B cell (primary cell): ENCODE data around the gene MATR3. TPM values are rescaled to one million over a fixed set of nuclear protein-coding genes. Genes with fewer than 3 reads are reported as not detected.

Experiments used
- ATAC-seq: fragments of 200-7000 bp; cut with Tn5 transposase; one replicate; pipeline ENCODE4 v1.10.0; 2021; ENCODE audit warnings: low read depth, mild to moderate bottlenecking, moderate number of reproducible peaks, moderate library complexity
- CTCF ChIA-PET: fragments of 350-600 bp; sonication (Branson Sonifier 250); formaldehyde crosslinking; loops from one replicate; lab custom pipeline; 2021; ENCODE audit warnings: antibody characterized with exemption, inconsistent platforms; lab: Charles Lee
- POLR2A ChIA-PET: fragments of 350-600 bp; sonication (Branson Sonifier 250); formaldehyde crosslinking; loops from one replicate; lab custom pipeline; 2021; ENCODE audit warnings: antibody characterized with exemption; lab: Charles Lee
- DNase-seq: peaks from one replicate; pipeline ENCODE4 v3.0.0; 2013
- H2AFZ ChIP-seq: 2 replicates; pipeline ENCODE4 v1.6.1; 2012; ENCODE audit warnings: mild to moderate bottlenecking, low read depth, low read length; ENCODE audit not compliant: insufficient read depth, poor library complexity, severe bottlenecking
- H3K27ac ChIP-seq, 2 donors: 1 replicate in 1 of 2; 2 replicates in 1 of 2; pipeline ENCODE4 v1.5.1; 2012 to 2013; ENCODE audit warnings: low read length in 2 of 2, mild to moderate bottlenecking in 2 of 2, moderate library complexity in 1 of 2
- H3K27me3 ChIP-seq, 4 experiments: fragments of 200-600 bp in 1 of 4; sonication (generic) in 1 of 4; replicated peaks in 1 of 4; 1 replicate in 2 of 4; 2 replicates in 2 of 4; pipeline versions ENCODE4 v1.6.1 to v1.7.0; 2013 to 2016; ENCODE audit warnings: low read length in 3 of 4, mild to moderate bottlenecking in 2 of 4, mixed read lengths in 1 of 4, moderate library complexity in 1 of 4; ENCODE audit not compliant: insufficient read depth in 4 of 4, control insufficient read depth in 3 of 4; ENCODE audit errors: control extremely low read depth in 1 of 4
- H3K36me3 ChIP-seq, 2 experiments: replicated peaks in 1 of 2; 1 replicate in 1 of 2; 2 replicates in 1 of 2; pipeline versions ENCODE4 v1.6.1 to v1.7.1; 2013; ENCODE audit warnings: low read length in 1 of 2; ENCODE audit not compliant: insufficient read depth in 2 of 2, control insufficient read depth in 1 of 2; ENCODE audit errors: control extremely low read depth in 1 of 2, extremely low read depth in 1 of 2
- H3K4me1 ChIP-seq, 2 donors: fragments of 200-600 bp in 1 of 2; sonication (generic) in 1 of 2; 1 replicate in 1 of 2; 2 replicates in 1 of 2; pipeline versions ENCODE4 v1.5.1 to v1.6.1; 2013 to 2017; ENCODE audit warnings: low read length in 2 of 2; ENCODE audit not compliant: control insufficient read depth in 2 of 2, insufficient read depth in 2 of 2
- H3K4me2 ChIP-seq: replicated peaks from 2 replicates; pipeline ENCODE3; 2012; ENCODE audit warnings: mild to moderate bottlenecking, low read depth, low read length; ENCODE audit not compliant: poor library complexity, severe bottlenecking
- H3K4me3 ChIP-seq, 5 experiments: fragments of 200-600 bp in 1 of 5; sonication (generic) in 1 of 5; 1 replicate in 3 of 5; 2 replicates in 2 of 5; pipeline versions ENCODE4 v1.5.1 to v1.7.0; 2011 to 2016; ENCODE audit warnings: low read length in 4 of 5, mild to moderate bottlenecking in 4 of 5, low read depth in 2 of 5, control low read depth in 1 of 5, moderate library complexity in 1 of 5; ENCODE audit not compliant: insufficient read depth in 1 of 5; ENCODE audit errors: control extremely low read depth in 1 of 5, extremely low read depth in 1 of 5
- H3K79me2 ChIP-seq: fragments of 200-600 bp; sonication (generic); one replicate; pipeline ENCODE4 v1.6.0; 2016; ENCODE audit warnings: low read length; ENCODE audit not compliant: control insufficient read depth, insufficient read depth
- H3K9ac ChIP-seq: fragments of 200-600 bp; sonication (generic); 2 replicates; pipeline ENCODE4 v1.6.1; 2017; ENCODE audit warnings: mild to moderate bottlenecking, low read length, moderate library complexity
- H3K9me3 ChIP-seq, 3 donors: one replicate each; pipeline versions ENCODE4 v1.6.1 to v1.7.1; 2013; ENCODE audit warnings: low read length in 2 of 3; ENCODE audit not compliant: control insufficient read depth in 2 of 3, insufficient read depth in 1 of 3; ENCODE audit errors: control extremely low read depth in 1 of 3
- H4K20me1 ChIP-seq: 2 replicates; pipeline ENCODE4 v1.6.0; 2012; ENCODE audit warnings: mild to moderate bottlenecking, low read length; ENCODE audit not compliant: insufficient read depth, control insufficient read depth, poor library complexity, severe bottlenecking
- H3K27ac Mint-ChIP-seq: one replicate; pipeline ENCODE4 v1.8.0; 2021; ENCODE audit warnings: mixed read lengths
- H3K27me3 Mint-ChIP-seq: one replicate; pipeline ENCODE4 v1.8.0; 2021; ENCODE audit warnings: mixed read lengths
- H3K4me1 Mint-ChIP-seq: one replicate; pipeline ENCODE4 v1.8.0; 2021; ENCODE audit warnings: mixed read lengths
- H3K4me3 Mint-ChIP-seq: one replicate; pipeline ENCODE4 v1.8.0; 2021; ENCODE audit warnings: mixed read lengths
- H3K9me3 Mint-ChIP-seq: one replicate; pipeline ENCODE4 v1.8.0; 2022; ENCODE audit warnings: mixed read lengths; ENCODE audit not compliant: insufficient read depth
- CTCF ChIP-seq: fragments of 200-600 bp; IDR thresholded peaks from one replicate; pipeline ENCODE4 v1.8.0; 2022; ENCODE audit warnings: antibody characterized with exemption, mild to moderate bottlenecking
- EZH2 ChIP-seq: IDR thresholded peaks from 2 replicates; pipeline ENCODE4 v1.6.1; 2012; ENCODE audit warnings: borderline replicate concordance, low read depth, mild to moderate bottlenecking, moderate library complexity, low read length; ENCODE audit not compliant: insufficient read depth, poor library complexity, severe bottlenecking
- WGBS: methylation state at CpG from one replicate; pipeline ENCODE4 v1.1.5; 2013; ENCODE audit warnings: missing lambda C conversion rate; ENCODE audit not compliant: insufficient coverage; 5-methylcytosine and 5-hydroxymethylcytosine counted together
- intact Hi-C: fragments of 100-400 bp; cut with micrococcal nuclease; formaldehyde crosslinking; loops from one replicate; pipeline ENCODE4 v1.10.0; 2022
- polyA plus RNA-seq: library from polyadenylated mRNA; depleted of rRNA; stranded (reverse); fragments of >200 nt; gene quantifications from 2 replicates; pipeline ENCODE4 v1.2.3, GENCODE V29; 2012
- total RNA-seq, 2 donors: library from RNA; stranded (reverse); fragments of 120-200 nt in 1 of 2; gene quantifications; 1 replicate in 1 of 2; 2 replicates in 1 of 2; pipeline versions ENCODE4 v1.2.3 to v1.2.4, GENCODE V29; 2013 to 2022

The MATR3 gene
- total and polyA plus RNA-seq, 2 donors (not counting 1 experiment from before 2014, with no cell fraction given) = 76.7 to 243 TPM

GRCh38 chr5:139287890-139288635 is 5.5 kb upstream of the MATR3 start:
- Mint-ChIP-seq H3K9me3 (no peaks in the 10 kb centered on the region), H3K4me3 (no peak overlapping the region), H3K27me3 (no peaks in the 10 kb centered on the region), H3K27ac (peak overlapping the region; percentile 0), H3K4me1 (peaks cover 2% of the 10 kb centered on the region)
- 70% methylated on average over 8 of the region's 10 CpGs for WGBS
- DNase-seq (peak; percentile 41), ATAC-seq (peak; percentile 73)
- TF ChIP-seq CTCF (peak; percentile 17), EZH2 (no peak)
- no peaks in the 10 kb centered on the region for H3K9me3 ChIP-seq
- H3K4me3 ChIP-seq = no peak overlapping the region
- ChIA-PET POLR2A (no interaction called here), CTCF (interaction anchor here (0.6 to 3.2 kb wide), 13 partner anchors 10 to 681 kb away, joined by 3 to 15 read pairs (median 3); partner anchors contain the start of gene SPATA24)
- H3K79me2 ChIP-seq = peaks cover 16% of the 10 kb centered on the region
- H3K4me1 ChIP-seq = peaks cover 2 to 4% of the 10 kb centered on the region in 2 donors
- no peak overlapping the region for H2AFZ ChIP-seq
- peaks cover 1 to 15% of the 10 kb centered on the region in 2 experiments for H3K36me3 ChIP-seq
- H3K9ac ChIP-seq = no peak overlapping the region
- H3K4me2 ChIP-seq = no peak overlapping the region
- intact Hi-C loops = loop anchor here (2.0 kb wide), 1 partner anchor 225 kb away; no protein-coding TSS in a partner anchor
- H3K27me3 ChIP-seq = no peaks in the 10 kb centered on the region
- peaks cover 8% of the 10 kb centered on the region for H4K20me1 ChIP-seq
- H3K27ac ChIP-seq = no peak overlapping the region

GRCh38 chr5:139291051-139291450 is 2.5 kb upstream of the MATR3 start:
- CTCF ChIA-PET = interaction anchor here (0.8 kb wide), 1 partner anchor 15 kb away, joined by 4 read pairs; no protein-coding TSS in a partner anchor
- ATAC-seq (no peak), DNase-seq (no peak)
- Histone ChIP-seq H2AFZ (no peak overlapping the region), H3K27me3 (no peaks in the 10 kb centered on the region), H4K20me1 (peaks cover 16% of the 10 kb centered on the region), H3K4me2 (no peak overlapping the region), H3K9me3 (no peaks in the 10 kb centered on the region), H3K4me1 (peaks cover 13 to 16% of the 10 kb centered on the region in 2 donors), H3K4me3 (no peak overlapping the region), H3K27ac (no peak overlapping the region), H3K36me3 (no peaks in the 10 kb centered on the region), H3K79me2 (peaks cover 42% of the 10 kb centered on the region), H3K9ac (no peak overlapping the region)
- no peaks in the 10 kb centered on the region for H3K27me3 Mint-ChIP-seq
- H3K27ac Mint-ChIP-seq = no peak overlapping the region
- no CpG with 5 or more reads among the region's 2 CpGs for WGBS
- H3K4me3 Mint-ChIP-seq = no peak overlapping the region
- H3K4me1 Mint-ChIP-seq = peaks cover 20% of the 10 kb centered on the region
- no peaks in the 10 kb centered on the region for H3K9me3 Mint-ChIP-seq
- POLR2A ChIA-PET = no interaction called here
- intact Hi-C loops = loop anchor here (5.0 kb wide), 1 partner anchor 816 kb away; no protein-coding TSS in a partner anchor
- TF ChIP-seq CTCF = no peak
- no peak for TF ChIP-seq EZH2
